Femur (tissue), 1 donor: ENCODE measurements around the gene SLIT3.
"Not testable (repeated sequence)": the region's sequence is repeated elsewhere in the genome, so short reads cannot be mapped to it uniquely, and the experiment has no call there.

Experiments used
- DNase-seq: peaks from one replicate; pipeline ENCODE4 v3.0.0-alpha.2; 2017

Gene SLIT3

GRCh38 chr5:169168280-169168679 is 132.7 kb downstream of the SLIT3 start:
- no peak for DNase-seq

- DNase-seq = no peak
These were observed 134.9 kb downstream of the SLIT3 start for GRCh38 chr5:169166078-169166477.

- no peak for DNase-seq
These were observed 135.9 kb downstream of the SLIT3 start for GRCh38 chr5:169165052-169165451.

DNA sequence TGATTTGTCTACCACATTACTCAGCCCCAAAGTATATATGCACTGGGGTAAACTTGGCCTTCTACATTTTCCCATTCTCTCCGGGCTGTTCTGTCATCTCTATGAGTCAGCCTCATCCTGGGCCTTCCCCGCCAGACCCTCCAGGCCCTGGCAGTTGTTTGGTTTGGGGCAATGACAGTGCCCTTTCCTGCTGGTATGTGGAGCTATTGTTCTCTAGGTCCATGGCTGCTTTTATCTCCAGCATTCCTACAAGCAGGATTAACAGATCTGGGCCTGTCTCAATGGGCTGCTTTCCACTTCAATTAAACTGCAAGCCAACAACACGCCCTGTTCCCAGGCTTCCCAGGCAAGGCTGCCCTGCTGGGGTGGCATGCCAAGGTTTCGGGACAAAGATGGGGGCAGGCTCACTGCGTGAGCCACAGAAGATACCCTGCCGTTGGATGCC is 136.4 kb downstream of the SLIT3 start:
- DNase-seq = peak; percentile 40

- no peak for DNase-seq
These were observed 138.5 kb downstream of the SLIT3 start for GRCh38 chr5:169162407-169162806.

GRCh38 chr5:169161022-169161680 is 139.8 kb downstream of the SLIT3 start:
- peak; percentile 80 for DNase-seq

- no peak for DNase-seq
These were observed 140.5 kb downstream of the SLIT3 start for GRCh38 chr5:169160405-169160901.

- no peak for DNase-seq
These were observed 142.2 kb downstream of the SLIT3 start for GRCh38 chr5:169158764-169159163.

DNA sequence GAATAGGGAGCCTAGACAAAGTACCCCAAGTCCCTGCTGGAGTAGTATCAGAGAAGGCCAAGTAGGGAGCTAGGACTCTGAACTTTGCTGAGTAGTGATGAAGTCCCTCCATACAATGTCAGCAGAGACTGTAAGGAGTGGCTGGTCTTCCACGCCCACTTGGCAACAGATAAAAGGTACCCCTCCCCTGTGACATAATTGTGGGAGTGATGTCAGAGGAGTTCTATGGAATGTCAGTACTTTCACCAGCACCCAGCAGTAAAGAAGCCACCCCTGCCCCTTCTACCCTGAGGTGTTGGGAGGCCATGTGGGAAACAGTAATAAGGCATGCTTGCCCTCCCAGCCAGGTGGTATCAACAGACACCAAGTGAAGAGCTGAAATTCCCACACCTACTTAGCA is 143.9 kb downstream of the SLIT3 start:
- no peak for DNase-seq

- DNase-seq = no peak
These were observed 146.3 kb downstream of the SLIT3 start for GRCh38 chr5:169154679-169155078.

- peak; percentile 31 for DNase-seq
These were observed 147.5 kb downstream of the SLIT3 start for GRCh38 chr5:169153405-169153804.

DNA sequence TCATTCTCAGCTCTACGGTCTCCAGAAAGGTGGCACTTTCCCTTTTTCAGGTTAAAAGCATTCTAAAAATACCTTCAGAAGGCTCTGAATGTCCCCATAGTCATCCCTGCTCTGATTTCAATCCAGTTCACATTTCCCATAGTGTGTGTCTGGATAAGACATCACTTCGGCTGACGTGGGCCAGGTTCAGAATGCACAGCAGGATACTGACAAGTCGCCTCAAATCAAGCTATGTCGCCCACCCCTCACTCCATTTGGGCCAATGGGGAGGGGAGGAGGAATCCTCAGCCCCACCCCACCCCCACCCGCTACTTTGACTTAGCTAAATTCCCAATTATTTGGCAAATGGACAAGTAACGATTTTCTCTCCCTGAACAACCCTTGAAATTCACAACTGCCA is 148.0 kb downstream of the SLIT3 start:
- no peak for DNase-seq

DNA sequence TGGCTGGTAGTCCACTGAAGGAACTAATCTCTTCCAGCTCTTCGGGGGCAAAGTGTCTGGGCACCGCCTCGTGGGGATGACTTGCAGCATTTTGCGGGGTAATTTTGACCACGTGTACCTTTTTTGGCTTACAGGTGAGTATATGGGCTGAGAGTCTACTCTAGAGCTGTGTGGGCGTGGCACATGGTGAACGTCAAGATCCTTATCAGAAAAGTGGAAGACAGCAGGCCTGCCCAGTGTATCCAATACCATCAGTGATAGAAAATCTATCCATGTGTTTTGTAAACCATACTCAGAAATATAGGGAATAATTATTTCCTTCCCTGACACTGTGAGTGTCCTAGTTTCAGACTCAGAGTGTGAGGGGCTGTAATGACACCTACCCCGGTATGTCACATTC is 148.5 kb downstream of the SLIT3 start:
- DNase-seq = no peak

- DNase-seq = peak; percentile 34
These were observed 149.7 kb downstream of the SLIT3 start for GRCh38 chr5:169151051-169151805.

GRCh38 chr5:169150108-169150507 is 150.8 kb downstream of the SLIT3 start:
- DNase-seq = no peak

GRCh38 chr5:169149317-169149716 is 151.6 kb downstream of the SLIT3 start:
- DNase-seq = no peak

DNA sequence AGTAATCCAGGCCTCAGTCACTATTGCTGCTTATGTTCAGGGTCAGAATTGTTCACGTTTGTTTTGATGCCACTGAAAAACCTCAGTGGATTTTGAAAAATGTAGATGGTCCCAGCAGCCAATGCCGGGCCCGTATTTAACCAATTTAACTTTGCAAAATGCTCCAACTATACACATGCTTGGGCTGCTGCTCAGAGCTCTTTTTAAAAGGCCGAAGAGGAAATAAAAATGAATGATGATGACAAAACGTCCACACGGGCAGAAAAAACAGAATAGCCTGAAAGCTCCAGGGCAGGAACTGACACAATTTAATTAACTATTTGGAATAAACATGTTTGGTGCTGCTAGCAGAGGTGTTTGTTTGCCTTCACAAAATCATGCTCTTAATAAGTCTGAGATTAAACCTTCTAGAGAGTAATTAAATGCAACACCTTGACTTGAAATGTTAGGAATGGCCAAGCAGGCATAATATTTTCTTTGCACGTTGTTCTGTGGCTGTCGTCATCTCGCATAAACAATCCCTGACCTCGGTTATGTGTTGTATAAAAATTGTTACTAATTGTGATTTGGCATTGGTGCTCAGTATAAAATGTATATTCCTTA is 152.7 kb downstream of the SLIT3 start:
- DNase-seq = no peak

GRCh38 chr5:169147534-169147933 is 153.4 kb downstream of the SLIT3 start:
- no peak for DNase-seq

GRCh38 chr5:169146158-169146557 is 154.8 kb downstream of the SLIT3 start:
- no peak for DNase-seq

GRCh38 chr5:169142264-169142970 is 158.5 kb downstream of the SLIT3 start:
- peak; percentile 50 for DNase-seq

DNA sequence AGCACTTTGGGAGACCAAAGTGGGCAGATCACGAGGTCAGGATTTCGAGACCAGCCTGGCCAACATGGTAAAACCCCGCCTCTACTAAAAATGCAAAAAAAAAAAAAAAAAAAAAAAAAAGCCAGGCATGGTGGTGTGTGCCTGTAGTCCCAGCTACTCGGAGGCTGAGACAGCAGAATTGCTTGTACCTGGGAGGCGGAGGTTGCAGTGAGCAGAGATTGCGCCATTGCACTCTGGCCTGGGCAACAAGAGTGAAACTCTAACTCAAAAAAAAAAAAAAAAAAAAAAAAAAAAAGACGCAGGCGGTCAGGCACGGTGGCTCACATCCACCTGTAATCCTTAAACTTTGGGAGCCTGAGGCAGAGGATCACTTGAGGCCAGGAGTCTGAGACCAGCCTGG is 160.7 kb downstream of the SLIT3 start:
- DNase-seq = not testable (repeated sequence)

- peak; percentile 36 for DNase-seq
These were observed 161.4 kb downstream of the SLIT3 start for GRCh38 chr5:169139480-169140050.

- no peak for DNase-seq
These were observed 167.4 kb downstream of the SLIT3 start for GRCh38 chr5:169133531-169133930.
